ENCODE measurements around the gene PLEKHG2. TPM values are rescaled to one million over a fixed set of nuclear protein-coding genes. Genes with fewer than 3 reads are reported as not detected.

The PLEKHG2 gene
- polyA plus RNA-seq, 1 donor from 2014 or later = 14.3 TPM

DNA sequence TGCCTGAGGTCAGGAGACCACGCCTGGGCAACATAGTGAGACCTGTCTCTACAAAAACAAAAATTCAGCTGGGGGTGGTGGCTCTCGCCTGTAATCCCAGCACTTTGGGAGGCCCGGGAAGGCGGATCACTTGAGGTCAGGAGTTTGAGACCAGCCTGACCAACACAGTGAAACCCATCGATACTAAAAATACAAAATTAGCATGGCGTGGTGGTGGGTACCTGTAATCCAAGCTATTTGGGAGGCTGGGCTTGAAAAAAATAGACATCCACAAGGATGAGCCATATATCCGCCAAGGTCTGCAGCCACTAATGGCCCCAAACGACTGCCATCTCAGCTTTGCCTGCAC lies 20.2 kb downstream of the PLEKHG2 start:
- Histone ChIP-seq H3K27ac (ENCODE audit: low read length) (no peak overlapping the region), H2AFZ (ENCODE audit: low read depth, low read length) (no peak overlapping the region), H3K36me3 (ENCODE audit: insufficient read depth, low read length) (no peaks in the 10 kb centered on the region), H3K9ac (ENCODE audit: low read length) (no peak overlapping the region), H3K4me2 (ENCODE audit: low read length) (no peak overlapping the region), H3K79me2 (replicated peaks; ENCODE audit: insufficient read depth, low read length) (peaks cover 16% of the 10 kb centered on the region), H3F3A (ENCODE audit: insufficient read depth, low read length, poor library complexity, severe bottlenecking) (peaks cover 4% of the 10 kb centered on the region), H3K4me3 (ENCODE audit: low read length) (no peak overlapping the region), H4K20me1 (ENCODE audit: insufficient read depth) (no peaks in the 10 kb centered on the region), H3K9me2 (ENCODE audit: insufficient read depth, low read length) (no peaks in the 10 kb centered on the region), H3K27me3 (ENCODE audit: insufficient read depth, low read depth, low read length) (no peaks in the 10 kb centered on the region), H3K9me3 (ENCODE audit: low read length) (no peaks in the 10 kb centered on the region)
- TF ChIP-seq EZH2 (IDR thresholded peaks at IDR 0.05; ENCODE audit: borderline replicate concordance, insufficient read depth, low read length, poor library complexity, severe bottlenecking) = no peak
- TF ChIP-seq, protein P1, sequence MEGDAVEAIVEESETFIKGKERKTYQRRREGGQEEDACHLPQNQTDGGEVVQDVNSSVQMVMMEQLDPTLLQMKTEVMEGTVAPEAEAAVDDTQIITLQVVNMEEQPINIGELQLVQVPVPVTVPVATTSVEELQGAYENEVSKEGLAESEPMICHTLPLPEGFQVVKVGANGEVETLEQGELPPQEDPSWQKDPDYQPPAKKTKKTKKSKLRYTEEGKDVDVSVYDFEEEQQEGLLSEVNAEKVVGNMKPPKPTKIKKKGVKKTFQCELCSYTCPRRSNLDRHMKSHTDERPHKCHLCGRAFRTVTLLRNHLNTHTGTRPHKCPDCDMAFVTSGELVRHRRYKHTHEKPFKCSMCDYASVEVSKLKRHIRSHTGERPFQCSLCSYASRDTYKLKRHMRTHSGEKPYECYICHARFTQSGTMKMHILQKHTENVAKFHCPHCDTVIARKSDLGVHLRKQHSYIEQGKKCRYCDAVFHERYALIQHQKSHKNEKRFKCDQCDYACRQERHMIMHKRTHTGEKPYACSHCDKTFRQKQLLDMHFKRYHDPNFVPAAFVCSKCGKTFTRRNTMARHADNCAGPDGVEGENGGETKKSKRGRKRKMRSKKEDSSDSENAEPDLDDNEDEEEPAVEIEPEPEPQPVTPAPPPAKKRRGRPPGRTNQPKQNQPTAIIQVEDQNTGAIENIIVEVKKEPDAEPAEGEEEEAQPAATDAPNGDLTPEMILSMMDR (IDR thresholded peaks at IDR 0.05; ENCODE audit: poor library complexity, severe bottlenecking) = no peak

GRCh38 chr19:39433480-39434079 lies 21.1 kb downstream of the PLEKHG2 start:
- TF ChIP-seq TAF1 (IDR thresholded peaks at IDR 0.05; ENCODE audit: low read depth) (no peak), MXI1 (conservative IDR thresholded peaks at IDR 0.05; ENCODE audit: poor library complexity, severe bottlenecking) (no peak)
- TF ChIP-seq, protein P1 (IDR thresholded peaks at IDR 0.05; ENCODE audit: poor library complexity, severe bottlenecking) = no peak
- no peaks in the 10 kb centered on the region for H3K9me3 ChIP-seq (ENCODE audit: low read length)
- no peak overlapping the region for H3K9ac ChIP-seq (ENCODE audit: low read length)
- H3K27me3 ChIP-seq (ENCODE audit: insufficient read depth, low read depth, low read length) = no peaks in the 10 kb centered on the region
- no peaks in the 10 kb centered on the region for H3K36me3 ChIP-seq (ENCODE audit: insufficient read depth, low read length)
- H3F3A ChIP-seq (ENCODE audit: insufficient read depth, low read length, poor library complexity, severe bottlenecking) = peaks cover 4% of the 10 kb centered on the region
- no peaks in the 10 kb centered on the region for H3K9me2 ChIP-seq (ENCODE audit: insufficient read depth, low read length)
- no peak overlapping the region for H3K4me3 ChIP-seq (ENCODE audit: low read length)
- H3K4me2 ChIP-seq (ENCODE audit: low read length) = no peak overlapping the region
- H3K79me2 ChIP-seq (replicated peaks; ENCODE audit: insufficient read depth, low read length) = peaks cover 16% of the 10 kb centered on the region
- H2AFZ ChIP-seq (ENCODE audit: low read depth, low read length) = no peak overlapping the region
- no peaks in the 10 kb centered on the region for H4K20me1 ChIP-seq (ENCODE audit: insufficient read depth)
- H3K27ac ChIP-seq (ENCODE audit: low read length) = no peak overlapping the region

- no peaks in the 10 kb centered on the region for H3K9me3 ChIP-seq (ENCODE audit: low read length)
- H2AFZ ChIP-seq (ENCODE audit: low read depth, low read length) = no peak overlapping the region
- no peaks in the 10 kb centered on the region for H4K20me1 ChIP-seq (ENCODE audit: insufficient read depth)
- no peaks in the 10 kb centered on the region for H3K27me3 ChIP-seq (ENCODE audit: insufficient read depth, low read depth, low read length)
- H3K27ac ChIP-seq (ENCODE audit: low read length) = no peak overlapping the region
- H3K9ac ChIP-seq (ENCODE audit: low read length) = peak overlapping the region; percentile 82
- no peaks in the 10 kb centered on the region for H3K9me2 ChIP-seq (ENCODE audit: insufficient read depth, low read length)
- peak overlapping the region; percentile 79 for H3K4me2 ChIP-seq (ENCODE audit: low read length)
- H3F3A ChIP-seq (ENCODE audit: insufficient read depth, low read length, poor library complexity, severe bottlenecking) = peaks cover 4% of the 10 kb centered on the region
- peak overlapping the region; percentile 93 for H3K4me3 ChIP-seq (ENCODE audit: low read length)
- H3K36me3 ChIP-seq (ENCODE audit: insufficient read depth, low read length) = no peaks in the 10 kb centered on the region
- H3K79me2 ChIP-seq (replicated peaks; ENCODE audit: insufficient read depth, low read length) = peaks cover 16% of the 10 kb centered on the region
- TF ChIP-seq EZH2 (IDR thresholded peaks at IDR 0.05; ENCODE audit: borderline replicate concordance, insufficient read depth, low read length, poor library complexity, severe bottlenecking) (no peak), EP300 (conservative IDR thresholded peaks at IDR 0.05; ENCODE audit: poor library complexity, severe bottlenecking) (no peak), MXI1 (conservative IDR thresholded peaks at IDR 0.05; ENCODE audit: poor library complexity, severe bottlenecking) (no peak), RAD21 (conservative IDR thresholded peaks at IDR 0.05) (no peak), POLR2AphosphoS5 (IDR thresholded peaks at IDR 0.05) (no peak), SMC3 (conservative IDR thresholded peaks at IDR 0.05; ENCODE audit: poor library complexity) (no peak), TAF1 (IDR thresholded peaks at IDR 0.05; ENCODE audit: low read depth) (no peak)
- TF ChIP-seq, protein P2, sequence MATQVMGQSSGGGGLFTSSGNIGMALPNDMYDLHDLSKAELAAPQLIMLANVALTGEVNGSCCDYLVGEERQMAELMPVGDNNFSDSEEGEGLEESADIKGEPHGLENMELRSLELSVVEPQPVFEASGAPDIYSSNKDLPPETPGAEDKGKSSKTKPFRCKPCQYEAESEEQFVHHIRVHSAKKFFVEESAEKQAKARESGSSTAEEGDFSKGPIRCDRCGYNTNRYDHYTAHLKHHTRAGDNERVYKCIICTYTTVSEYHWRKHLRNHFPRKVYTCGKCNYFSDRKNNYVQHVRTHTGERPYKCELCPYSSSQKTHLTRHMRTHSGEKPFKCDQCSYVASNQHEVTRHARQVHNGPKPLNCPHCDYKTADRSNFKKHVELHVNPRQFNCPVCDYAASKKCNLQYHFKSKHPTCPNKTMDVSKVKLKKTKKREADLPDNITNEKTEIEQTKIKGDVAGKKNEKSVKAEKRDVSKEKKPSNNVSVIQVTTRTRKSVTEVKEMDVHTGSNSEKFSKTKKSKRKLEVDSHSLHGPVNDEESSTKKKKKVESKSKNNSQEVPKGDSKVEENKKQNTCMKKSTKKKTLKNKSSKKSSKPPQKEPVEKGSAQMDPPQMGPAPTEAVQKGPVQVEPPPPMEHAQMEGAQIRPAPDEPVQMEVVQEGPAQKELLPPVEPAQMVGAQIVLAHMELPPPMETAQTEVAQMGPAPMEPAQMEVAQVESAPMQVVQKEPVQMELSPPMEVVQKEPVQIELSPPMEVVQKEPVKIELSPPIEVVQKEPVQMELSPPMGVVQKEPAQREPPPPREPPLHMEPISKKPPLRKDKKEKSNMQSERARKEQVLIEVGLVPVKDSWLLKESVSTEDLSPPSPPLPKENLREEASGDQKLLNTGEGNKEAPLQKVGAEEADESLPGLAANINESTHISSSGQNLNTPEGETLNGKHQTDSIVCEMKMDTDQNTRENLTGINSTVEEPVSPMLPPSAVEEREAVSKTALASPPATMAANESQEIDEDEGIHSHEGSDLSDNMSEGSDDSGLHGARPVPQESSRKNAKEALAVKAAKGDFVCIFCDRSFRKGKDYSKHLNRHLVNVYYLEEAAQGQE (IDR thresholded peaks at IDR 0.05; ENCODE audit: borderline replicate concordance) = no peak
- TF ChIP-seq, protein P1 (IDR thresholded peaks at IDR 0.05; ENCODE audit: poor library complexity, severe bottlenecking) = no peak
Measured at GRCh38 chr19:39434123-39435076, 21.9 kb downstream of the PLEKHG2 start.

All from neural cell (in vitro differentiated cells).